ENCODE results near the gene DYDC1. TPM values are rescaled to one million over a fixed set of nuclear protein-coding genes. Genes with fewer than 3 reads are reported as not detected.

The DYDC1 gene
- polyA plus RNA-seq (2012; rRNA removed): not detected in 2 replicates
- not detected in 2 replicates for polyA plus RNA-seq (2012; cell fraction: cytosol; rRNA removed)
- not detected in 2 replicates for polyA plus RNA-seq (2012; cell fraction: nucleus; rRNA removed)

DNA sequence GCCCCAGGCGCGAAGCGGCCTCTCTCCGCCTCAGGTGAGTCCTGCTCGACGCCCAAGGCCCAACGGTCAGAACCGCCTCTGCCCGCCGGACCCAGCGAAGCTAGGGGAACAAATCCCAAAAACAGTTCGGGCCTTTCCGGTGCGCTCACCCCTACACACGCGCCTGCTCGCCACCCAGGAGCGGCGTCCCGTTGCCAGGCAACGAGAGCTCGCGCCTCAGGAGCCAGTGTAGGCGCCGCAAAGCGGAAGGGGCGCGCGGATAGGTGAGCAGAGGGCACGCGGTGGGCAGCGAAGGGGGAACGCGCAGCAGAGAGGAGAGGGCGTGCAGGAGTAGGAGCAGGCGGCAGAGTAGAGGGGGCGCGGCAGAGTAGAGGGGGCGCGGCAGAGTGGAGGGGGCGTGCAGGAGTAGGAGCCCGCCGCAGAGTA lies at the start of gene DYDC1, which contains the start of gene DYDC2:
DYDC1 (minus strand) TSS at position 193 of the 426 bp plus-strand sequence. CDS start 4,154 bp downstream, outside the sequence.
DYDC2 (plus strand) TSS at position 219 of the 426 bp plus-strand sequence. CDS start 5,663 bp downstream, outside the sequence.
- Histone ChIP-seq H3K9me3 (no peaks in the 10 kb centered on the region), H3F3A (replicated peaks; ENCODE audit: insufficient read depth) (no peaks in the 10 kb centered on the region), H3K4me1 (ENCODE audit: control insufficient read depth in 1 of 2, insufficient read depth in 2 of 2, low read depth in 1 of 2, low read length in 1 of 2) (peaks cover 0 to 5% of the 10 kb centered on the region in 2 experiments; a peak in 1 of 4 replicates), H3K36me3 (replicated peaks in 1 of 2; ENCODE audit: control insufficient read depth in 1 of 2, insufficient read depth in 2 of 2, low read length in 1 of 2) (no peaks in the 10 kb centered on the region), H3K4me3 (ENCODE audit: low read depth in 2 of 2, low read length in 1 of 2) (peak within 1 kb of the TSS in 1 of 2 experiments; percentile 46; a peak in 2 of 4 replicates), H3K27ac (ENCODE audit: low read depth in 2 of 2, low read length in 1 of 2) (no peak within 1 kb of the TSS), H3K79me2 (ENCODE audit: insufficient read depth) (no peaks in the 10 kb centered on the region), H3K4me2 (peak within 1 kb of the TSS; percentile 57; the same call in 1 of the 2 replicates), H4K20me1 (ENCODE audit: insufficient read depth) (no peaks in the 10 kb centered on the region), H2AFZ (ENCODE audit: low read depth) (0 out of 2 replicates have a peak within 1 kb of the TSS, but pooled peaks have one; percentile 46), H3K9me2 (no peaks in the 10 kb centered on the region), H3K27me3 (ENCODE audit: insufficient read depth) (no peaks in the 10 kb centered on the region), H3K9ac (no peak within 1 kb of the TSS)
- peak; percentile 83 for DNase-seq
- 13% methylated on average over 29 of the region's 43 CpGs for WGBS (ENCODE audit: low lambda C conversion rate)
- ChIA-PET CTCF (interaction anchor here (1.0 kb wide), 1 partner anchor 26 kb away, joined by 3 read pairs; no protein-coding TSS in a partner anchor), POLR2A (interaction anchor here (1.1 kb wide), 1 partner anchor 288 kb away, joined by 6 read pairs; no protein-coding TSS in a partner anchor)
- no peak for TF ChIP-seq FOSL2 (IDR thresholded peaks at IDR 0.05; ENCODE audit: borderline replicate concordance, low read depth)
- no peak for TF ChIP-seq YY1 (IDR thresholded peaks at IDR 0.05; ENCODE audit: low read depth)
- TF ChIP-seq, protein P1, sequence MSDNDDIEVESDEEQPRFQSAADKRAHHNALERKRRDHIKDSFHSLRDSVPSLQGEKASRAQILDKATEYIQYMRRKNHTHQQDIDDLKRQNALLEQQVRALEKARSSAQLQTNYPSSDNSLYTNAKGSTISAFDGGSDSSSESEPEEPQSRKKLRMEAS (IDR thresholded peaks at IDR 0.05; ENCODE audit: low read depth): no peak
- no peak for TF ChIP-seq SIN3A (IDR thresholded peaks at IDR 0.05; ENCODE audit: borderline replicate concordance, low read depth, low read length)
- no peak for TF ChIP-seq EZH2phosphoT487 (IDR thresholded peaks at IDR 0.05; ENCODE audit: borderline replicate concordance, low read depth)

DNA sequence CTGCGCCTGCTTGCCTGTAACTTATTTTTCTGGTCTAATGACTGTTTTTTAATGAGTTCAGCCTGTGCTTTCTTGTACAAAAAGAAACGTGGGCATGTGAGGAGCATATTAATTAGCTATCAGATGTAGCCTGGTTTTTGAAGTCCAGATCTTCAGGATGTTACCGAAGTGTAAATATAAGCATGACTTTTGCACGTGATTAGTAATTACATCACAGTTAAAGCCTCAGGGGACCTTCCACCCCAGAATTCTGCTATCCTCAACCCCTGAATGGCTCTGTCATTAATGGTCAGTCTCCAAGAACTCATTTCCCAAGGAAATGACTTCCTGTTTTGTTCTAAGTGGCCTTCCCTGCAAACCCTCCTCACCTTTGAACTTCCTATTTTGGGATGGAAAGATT lies 49.6 kb upstream of the DYDC1 start:
- no peaks in the 10 kb centered on the region for H3K27me3 ChIP-seq (ENCODE audit: insufficient read depth)
- H3K9me3 ChIP-seq: no peaks in the 10 kb centered on the region
- CTCF ChIA-PET: interaction anchor here (0.6 to 3.5 kb wide), 5 partner anchors 9 to 100 kb away, joined by 3 to 16 read pairs (median 4); no protein-coding TSS in a partner anchor
- H3K4me1 ChIP-seq (ENCODE audit: control insufficient read depth in 1 of 2, insufficient read depth in 2 of 2, low read depth in 1 of 2, low read length in 1 of 2): peaks cover 0 to 30% of the 10 kb centered on the region in 2 experiments; a peak in 2 of 4 replicates
- H3K79me2 ChIP-seq (ENCODE audit: insufficient read depth): no peaks in the 10 kb centered on the region
- no peaks in the 10 kb centered on the region for H3K36me3 ChIP-seq (replicated peaks in 1 of 2; ENCODE audit: control insufficient read depth in 1 of 2, insufficient read depth in 2 of 2, low read length in 1 of 2)
- WGBS (ENCODE audit: low lambda C conversion rate): 71% methylated on average over 4 of the region's 4 CpGs
- H2AFZ ChIP-seq (ENCODE audit: low read depth): no peak overlapping the region
- no peak for TF ChIP-seq RCOR1 (IDR thresholded peaks at IDR 0.05; ENCODE audit: low read length)
- TF ChIP-seq, protein P2, sequence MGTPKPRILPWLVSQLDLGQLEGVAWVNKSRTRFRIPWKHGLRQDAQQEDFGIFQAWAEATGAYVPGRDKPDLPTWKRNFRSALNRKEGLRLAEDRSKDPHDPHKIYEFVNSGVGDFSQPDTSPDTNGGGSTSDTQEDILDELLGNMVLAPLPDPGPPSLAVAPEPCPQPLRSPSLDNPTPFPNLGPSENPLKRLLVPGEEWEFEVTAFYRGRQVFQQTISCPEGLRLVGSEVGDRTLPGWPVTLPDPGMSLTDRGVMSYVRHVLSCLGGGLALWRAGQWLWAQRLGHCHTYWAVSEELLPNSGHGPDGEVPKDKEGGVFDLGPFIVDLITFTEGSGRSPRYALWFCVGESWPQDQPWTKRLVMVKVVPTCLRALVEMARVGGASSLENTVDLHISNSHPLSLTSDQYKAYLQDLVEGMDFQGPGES (IDR thresholded peaks at IDR 0.05; ENCODE audit: low read depth, low read length): no peak
- TF ChIP-seq MEF2A (IDR thresholded peaks at IDR 0.05; ENCODE audit: borderline replicate concordance, low read depth): no peak
- POLR2A ChIA-PET: no interaction called here
- H3K4me3 ChIP-seq (ENCODE audit: low read depth in 2 of 2, low read length in 1 of 2): no peak overlapping the region
- H3K9ac ChIP-seq: no peak overlapping the region
- no peak overlapping the region for H3K4me2 ChIP-seq
- no peak for DNase-seq
- no peak overlapping the region for H3K27ac ChIP-seq (ENCODE audit: low read depth in 2 of 2, low read length in 1 of 2)
- peaks cover 5% of the 10 kb centered on the region for H3F3A ChIP-seq (replicated peaks; ENCODE audit: insufficient read depth)
- H3K9me2 ChIP-seq: no peaks in the 10 kb centered on the region
- H4K20me1 ChIP-seq (ENCODE audit: insufficient read depth): no peaks in the 10 kb centered on the region
